Mammary epithelial cell (primary cell): ENCODE measurements around the gene HBA2.

Experiments used
- EZH2 ChIP-seq: IDR thresholded peaks from 2 replicates; pipeline ENCODE4 v1.6.1; 2012; ENCODE audit warnings: low read length, inconsistent platforms, borderline replicate concordance
- TF ChIP-seq, protein P1 (sequence below), 2 donors: IDR thresholded peaks in 1 of 2; conservative IDR thresholded peaks in 1 of 2; 2 replicates each; pipeline ENCODE4 v1.5.1; 2011 to 2012; ENCODE audit warnings: inconsistent platforms in 2 of 2, low read length in 2 of 2, mild to moderate bottlenecking in 2 of 2, control low read depth in 1 of 2, low read depth in 1 of 2; ENCODE audit not compliant: insufficient read depth in 1 of 2; ENCODE audit errors: extremely low read depth in 1 of 2

DNA sequence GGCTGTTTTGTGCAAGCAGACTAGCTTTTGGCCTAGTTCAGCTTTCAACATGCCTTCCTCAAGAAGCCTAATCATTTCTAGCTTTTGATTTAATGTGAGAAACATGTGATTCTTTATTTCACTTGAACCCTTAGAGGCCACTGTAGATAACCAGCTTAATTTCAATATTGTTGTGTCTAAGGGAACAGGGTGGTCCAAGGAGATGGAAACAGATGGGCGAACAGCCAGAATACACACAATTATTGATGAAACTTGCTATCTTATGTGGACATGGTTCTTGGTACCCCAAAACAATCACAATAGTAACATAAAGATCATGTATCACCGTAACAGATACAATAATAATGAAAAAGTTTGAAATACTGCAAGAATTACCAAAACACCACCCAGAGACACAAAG is 39.0 kb upstream of the HBA2 start:
- TF ChIP-seq, protein P1, sequence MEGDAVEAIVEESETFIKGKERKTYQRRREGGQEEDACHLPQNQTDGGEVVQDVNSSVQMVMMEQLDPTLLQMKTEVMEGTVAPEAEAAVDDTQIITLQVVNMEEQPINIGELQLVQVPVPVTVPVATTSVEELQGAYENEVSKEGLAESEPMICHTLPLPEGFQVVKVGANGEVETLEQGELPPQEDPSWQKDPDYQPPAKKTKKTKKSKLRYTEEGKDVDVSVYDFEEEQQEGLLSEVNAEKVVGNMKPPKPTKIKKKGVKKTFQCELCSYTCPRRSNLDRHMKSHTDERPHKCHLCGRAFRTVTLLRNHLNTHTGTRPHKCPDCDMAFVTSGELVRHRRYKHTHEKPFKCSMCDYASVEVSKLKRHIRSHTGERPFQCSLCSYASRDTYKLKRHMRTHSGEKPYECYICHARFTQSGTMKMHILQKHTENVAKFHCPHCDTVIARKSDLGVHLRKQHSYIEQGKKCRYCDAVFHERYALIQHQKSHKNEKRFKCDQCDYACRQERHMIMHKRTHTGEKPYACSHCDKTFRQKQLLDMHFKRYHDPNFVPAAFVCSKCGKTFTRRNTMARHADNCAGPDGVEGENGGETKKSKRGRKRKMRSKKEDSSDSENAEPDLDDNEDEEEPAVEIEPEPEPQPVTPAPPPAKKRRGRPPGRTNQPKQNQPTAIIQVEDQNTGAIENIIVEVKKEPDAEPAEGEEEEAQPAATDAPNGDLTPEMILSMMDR (conservative IDR thresholded peaks at IDR 0.05 in 1 of 2, IDR thresholded peaks at IDR 0.05 in 1 of 2; ENCODE audit: extremely low read depth in 1 of 2, insufficient read depth in 1 of 2, low read depth in 1 of 2, low read length in 2 of 2): no peak
- no peak for TF ChIP-seq EZH2
